ENCODE data around the gene KLRD1.
"Not testable (repeated sequence)": the region's sequence is repeated elsewhere in the genome, so short reads cannot be mapped to it uniquely, and the experiment has no call there.

Gene KLRD1, protein sequence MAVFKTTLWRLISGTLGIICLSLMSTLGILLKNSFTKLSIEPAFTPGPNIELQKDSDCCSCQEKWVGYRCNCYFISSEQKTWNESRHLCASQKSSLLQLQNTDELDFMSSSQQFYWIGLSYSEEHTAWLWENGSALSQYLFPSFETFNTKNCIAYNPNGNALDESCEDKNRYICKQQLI

DNA sequence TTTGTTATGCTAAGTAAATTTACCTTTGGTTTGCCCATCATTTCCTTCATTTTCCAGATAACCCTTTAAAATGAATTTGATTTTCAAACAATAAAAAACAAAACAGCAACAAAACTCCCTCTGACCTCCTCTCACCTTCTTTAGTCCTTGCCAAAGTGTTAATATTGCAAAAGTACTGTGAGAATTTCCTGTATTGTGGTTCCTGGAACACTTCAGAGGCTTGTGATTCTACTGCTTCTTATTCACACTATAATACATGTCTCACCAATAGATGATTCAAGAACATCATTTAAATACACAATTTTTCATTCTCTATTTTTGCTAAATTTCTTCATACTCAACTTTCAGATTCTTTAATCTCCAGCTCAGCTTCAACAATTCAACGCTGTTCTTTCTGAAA lies at the start of gene KLRD1:
Gene KLRD1, plus strand, starts transcription at position 241 of the 400 bp plus-strand sequence. CDS start 208 bp downstream, outside the sequence.
- no peak for DNase-seq

- DNase-seq, result no peak
Observed at GRCh38 chr12:10260927-10261326, 46.7 kb upstream of the KLRD1 start.

DNA sequence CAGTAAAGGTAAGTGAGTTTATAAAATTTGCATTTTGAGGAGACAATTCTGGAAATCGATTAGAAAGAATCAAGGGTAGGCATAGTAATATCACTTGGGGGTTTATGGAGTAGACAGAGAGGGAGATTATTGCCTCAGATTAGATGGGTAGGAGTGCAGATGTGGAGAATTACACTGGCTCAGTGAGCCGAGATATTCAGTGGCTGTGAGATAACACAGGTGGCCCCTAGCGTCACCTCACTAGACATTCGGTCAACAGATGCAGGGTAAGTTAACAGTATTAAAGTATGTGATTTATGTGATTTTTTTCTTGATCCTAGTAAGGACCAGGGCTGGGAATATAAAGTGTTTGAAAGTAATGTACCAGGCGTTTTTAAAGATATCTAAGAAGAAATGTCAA lies 39.6 kb upstream of the KLRD1 start:
- DNase-seq, result no peak

- no peak for DNase-seq
Observed at GRCh38 chr12:10272467-10272866, 35.2 kb upstream of the KLRD1 start.

GRCh38 chr12:10276774-10277173 lies 30.9 kb upstream of the KLRD1 start:
- DNase-seq, result no peak

- DNase-seq, result no peak
Observed at GRCh38 chr12:10278104-10278503, 29.6 kb upstream of the KLRD1 start.

- no peak for DNase-seq
Observed at GRCh38 chr12:10279937-10280336, 27.7 kb upstream of the KLRD1 start.

DNA sequence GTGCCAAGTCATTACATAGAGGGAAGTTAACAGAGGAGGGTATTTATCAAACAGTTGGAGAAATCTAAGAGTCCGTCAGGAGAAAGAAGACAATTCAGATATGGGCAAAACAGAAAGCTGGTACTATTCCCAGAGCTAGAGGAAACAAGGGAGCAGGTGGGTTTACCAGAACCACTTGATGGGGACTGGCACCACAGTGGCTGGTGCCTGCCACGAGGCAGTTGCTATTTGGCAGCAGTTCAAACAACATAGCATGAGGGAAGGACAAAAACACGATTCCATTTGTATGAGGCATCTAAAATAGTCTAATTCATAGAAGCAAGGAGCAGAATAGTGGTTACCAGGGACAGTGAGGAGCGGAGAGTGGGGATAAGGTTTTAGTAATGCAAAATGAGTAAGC lies 24.6 kb upstream of the KLRD1 start:
- DNase-seq, result no peak

DNA sequence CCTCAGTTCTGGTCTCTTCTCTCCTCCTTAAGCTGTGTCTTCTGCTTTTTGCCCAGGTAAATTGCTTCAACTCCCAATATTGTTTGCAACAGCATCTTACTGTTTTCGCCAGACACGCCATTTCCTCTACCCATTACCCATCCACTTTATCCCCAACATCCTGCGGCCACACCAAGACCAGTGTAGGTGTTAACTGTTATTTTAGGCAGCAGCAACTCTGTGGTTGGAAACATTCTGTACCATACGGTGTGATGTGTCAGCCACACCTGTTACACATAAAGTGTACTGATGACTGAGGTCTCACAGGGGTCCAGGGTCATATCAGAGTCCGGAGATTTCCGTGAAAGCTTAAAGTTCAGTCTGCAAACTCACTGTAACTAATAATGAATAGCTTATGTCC lies 21.8 kb upstream of the KLRD1 start:
- no peak for DNase-seq

- no peak for DNase-seq
Observed at GRCh38 chr12:10289005-10289754, 18.5 kb upstream of the KLRD1 start.

DNA sequence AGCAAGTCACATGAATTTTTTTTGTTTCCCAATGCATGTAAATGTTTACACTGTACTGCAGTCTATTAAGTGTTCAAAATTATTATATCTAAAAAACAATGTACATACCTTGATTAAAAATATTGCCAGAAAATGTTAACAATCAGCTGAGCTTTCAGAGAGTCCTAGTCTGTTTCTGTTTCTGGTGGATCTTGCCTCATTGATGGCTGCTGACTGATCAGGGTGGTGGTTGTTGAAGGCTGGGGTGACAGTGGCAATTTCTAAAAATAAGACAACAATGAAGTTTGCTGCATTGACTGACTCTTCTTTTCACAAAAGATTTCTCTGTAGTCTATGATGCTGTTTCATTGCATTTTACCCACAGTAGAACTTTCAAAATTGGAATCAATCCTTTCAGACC lies 16.6 kb upstream of the KLRD1 start:
- no peak for DNase-seq

DNA sequence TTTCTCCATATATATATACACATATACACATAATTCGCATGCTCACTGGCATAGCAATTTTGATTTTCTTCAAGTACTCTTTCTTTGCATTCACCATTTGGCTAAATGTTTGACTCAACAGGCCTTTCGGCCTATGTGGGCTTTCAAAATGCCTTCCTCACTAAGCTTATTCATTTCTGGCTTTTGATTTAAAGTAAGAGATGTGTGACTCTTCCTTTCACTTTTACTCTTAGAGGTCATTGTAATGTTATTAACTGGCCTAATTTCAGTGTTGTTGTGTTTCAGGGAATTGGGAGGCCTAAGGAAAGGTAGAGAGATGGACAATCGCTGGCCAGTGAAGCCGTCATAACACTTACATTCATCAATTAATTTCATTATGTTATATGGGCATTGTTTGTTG lies 14.5 kb upstream of the KLRD1 start:
- DNase-seq, result peak; percentile 65

- DNase-seq, result no peak
Observed at GRCh38 chr12:10293570-10294227, 14.0 kb upstream of the KLRD1 start.

DNA sequence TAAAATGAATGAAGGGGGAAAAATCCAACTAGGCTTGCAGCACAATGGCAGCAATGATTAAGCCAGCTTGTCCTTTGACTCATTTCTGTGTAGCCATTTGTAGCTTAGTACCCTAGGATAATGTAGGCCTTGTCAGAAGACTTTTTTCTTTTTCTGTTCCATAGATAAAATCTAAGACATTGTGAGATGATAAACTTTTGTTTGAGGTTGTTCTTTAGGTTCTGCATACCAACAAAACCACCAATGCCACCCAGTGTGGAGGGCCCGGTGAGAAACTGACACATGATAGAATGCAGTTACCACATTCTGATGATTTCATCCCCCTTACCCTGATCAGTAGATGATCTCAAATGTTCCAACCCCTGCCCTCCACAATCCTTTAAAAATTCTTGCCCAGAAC lies 6.6 kb upstream of the KLRD1 start:
- DNase-seq, result peak; percentile 34

GRCh38 chr12:10304161-10304574 lies 3.5 kb upstream of the KLRD1 start:
- peak; percentile 83 for DNase-seq

- DNase-seq, result peak; percentile 28
Observed at GRCh38 chr12:10305411-10305810, 2.3 kb upstream of the KLRD1 start.

- DNase-seq, result no peak
Observed at GRCh38 chr12:10310926-10311720, 3.5 kb downstream of the KLRD1 start.

DNA sequence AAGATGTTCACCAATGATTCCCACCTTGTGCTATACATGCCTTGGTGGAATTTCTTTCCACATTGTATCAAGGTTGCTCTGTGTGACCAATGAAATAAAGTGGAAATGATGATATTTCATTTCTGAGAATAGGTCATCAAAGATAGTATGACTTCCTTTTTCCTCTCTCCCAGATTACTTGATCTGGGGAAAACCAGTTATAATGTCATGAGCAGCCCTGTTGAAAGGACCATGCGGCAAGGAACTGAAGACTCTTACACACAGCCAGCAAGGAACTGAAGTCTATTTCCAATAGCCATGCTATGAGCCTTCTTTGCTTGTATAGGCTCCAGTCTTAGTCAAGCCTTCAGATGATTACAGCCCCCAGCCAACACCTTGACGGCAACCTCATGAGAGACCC lies 11.7 kb downstream of the KLRD1 start:
- no peak for DNase-seq

DNA sequence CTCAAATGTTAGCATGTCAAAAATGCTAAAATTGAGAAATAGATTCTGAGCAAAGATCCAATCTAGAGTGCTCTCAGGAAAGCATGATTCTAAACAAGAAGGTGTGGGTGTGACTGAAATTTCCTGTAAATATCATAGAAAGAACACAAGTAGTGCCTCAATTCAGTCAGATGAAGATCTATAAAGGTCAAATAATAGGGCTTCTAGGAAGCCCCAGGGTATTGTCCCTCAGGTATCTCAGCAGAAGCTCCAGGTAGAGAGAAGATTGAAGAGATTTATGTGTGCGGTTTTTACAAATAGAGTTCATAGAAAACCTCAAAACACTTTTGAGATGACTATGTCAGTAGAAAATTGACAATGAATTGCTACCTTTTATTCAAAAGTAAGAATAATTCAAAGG lies 13.0 kb downstream of the KLRD1 start:
- DNase-seq, result peak; percentile 56

DNA sequence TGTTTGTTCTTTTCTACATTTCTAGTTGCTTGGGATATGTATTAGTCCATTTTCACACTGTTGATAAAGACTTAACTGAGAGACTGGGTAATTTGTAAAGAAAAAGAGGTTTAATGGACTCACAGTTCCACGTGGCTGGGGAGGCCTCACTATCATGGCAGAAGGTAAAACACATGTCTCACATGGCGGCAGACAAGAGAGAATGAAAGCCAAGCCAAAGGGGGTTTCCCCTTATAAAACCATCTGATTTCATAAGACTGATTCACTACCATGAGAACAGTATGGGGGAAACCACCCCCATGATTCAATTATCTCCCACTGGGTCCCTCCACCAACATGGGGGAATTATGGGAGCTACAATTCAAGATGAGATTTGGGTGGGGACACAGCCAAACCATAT lies 21.0 kb downstream of the KLRD1 start:
- not testable (repeated sequence) for DNase-seq

- DNase-seq, result peak; percentile 19
Observed at GRCh38 chr12:10331642-10332239, 24.1 kb downstream of the KLRD1 start.

DNA sequence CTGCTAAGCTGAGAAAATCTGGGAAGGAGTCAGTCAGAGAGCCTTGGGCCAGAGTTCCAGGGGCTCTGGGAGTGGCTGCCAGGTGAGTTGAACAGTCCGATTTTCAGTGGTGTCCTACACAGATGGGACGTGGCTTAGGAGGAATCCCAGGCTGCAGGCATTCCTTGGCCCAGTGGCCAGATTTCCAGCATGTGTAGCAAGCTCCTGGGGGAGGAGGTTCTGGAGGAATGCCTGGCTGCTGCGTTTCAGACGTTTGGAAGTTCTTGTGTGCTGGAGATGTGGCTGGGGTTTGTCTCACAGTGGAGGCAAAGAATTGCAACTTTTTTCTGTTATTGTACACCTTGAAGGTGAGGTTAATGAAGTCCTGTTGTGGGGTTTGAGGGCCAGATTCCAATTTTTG lies 28.5 kb downstream of the KLRD1 start:
- DNase-seq, result not testable (repeated sequence)

DNA sequence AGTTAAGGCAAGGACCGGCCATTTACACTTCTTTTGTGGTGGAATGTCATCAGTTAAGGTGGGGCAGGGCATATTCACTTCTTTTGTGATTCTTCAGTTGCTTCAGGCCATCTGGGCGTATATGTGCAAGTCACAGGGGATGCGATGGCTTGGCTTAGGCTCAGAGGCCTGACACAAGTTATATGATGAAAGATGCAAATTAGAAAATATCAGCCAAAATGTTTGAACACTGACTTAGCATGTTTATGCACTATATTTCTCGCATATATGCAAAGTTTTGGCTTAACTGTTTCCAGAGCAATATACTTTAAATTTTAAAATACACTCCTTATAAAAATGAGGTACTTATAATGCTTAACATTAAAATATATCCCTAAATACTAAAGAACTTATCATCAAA lies 30.8 kb downstream of the KLRD1 start:
- not testable (repeated sequence) for DNase-seq

Data from activated CD4-positive, alpha-beta T cell treated with anti-CD3 and anti-CD28 coated beads, Interleukin-2, Interleukin-6, amounts not matched to agents 100 ng/mL and 50 ng/mL, durations not matched to agents 16 hours and 8 hours (primary cell).